ENCODE measurements around the gene CNTN3. TPM values are rescaled to one million over a fixed set of nuclear protein-coding genes. Genes with fewer than 3 reads are reported as not detected.

Gene CNTN3
- total and polyA plus RNA-seq, 2 of the 13 experiments (the other 11 are each of a cell fraction or from before 2014, with no cell fraction given), result not detected

DNA sequence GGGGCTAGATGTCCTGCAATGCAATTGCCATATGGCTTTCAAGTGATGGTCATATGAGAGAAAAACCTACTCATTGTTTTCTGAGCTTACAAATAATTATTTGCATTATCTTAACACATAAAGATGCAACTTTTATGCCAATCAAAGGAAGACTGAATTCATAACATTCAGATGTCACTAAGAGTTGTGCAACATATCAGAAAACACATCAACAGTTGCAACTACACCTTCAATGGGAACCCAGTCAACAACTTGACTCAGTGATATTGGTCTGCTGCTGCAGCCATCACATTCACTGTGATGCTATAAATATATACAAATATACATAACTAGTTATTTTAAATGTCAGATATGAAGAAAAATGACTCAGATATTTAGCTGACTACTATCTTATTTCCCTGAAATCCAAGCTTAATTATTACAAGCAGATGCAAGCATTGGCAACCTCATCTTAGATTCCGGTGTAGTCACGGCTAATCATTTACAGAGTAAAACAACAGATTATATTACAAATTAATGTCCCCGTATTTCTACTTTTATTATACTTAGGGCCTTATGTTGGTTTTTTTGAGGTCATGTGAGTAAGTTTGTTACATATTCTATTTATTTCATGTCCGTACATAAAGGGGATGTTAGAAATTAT lies 23.7 kb downstream of the CNTN3 start:
- Histone ChIP-seq H3K4me2 (ENCODE audit: low read depth, low read length) (no peak overlapping the region), H3K4me1 (ENCODE audit: insufficient read depth, low read length) (no peaks in the 10 kb centered on the region), H3K9me3 (ENCODE audit: low read length) (peaks cover 6% of the 10 kb centered on the region; the same call in 1 of the 2 replicates), H3K79me2 (ENCODE audit: insufficient read depth, low read length) (no peaks in the 10 kb centered on the region), H4K20me1 (ENCODE audit: insufficient read depth, low read length) (no peaks in the 10 kb centered on the region), H3K27me3 (ENCODE audit: control insufficient read depth in 1 of 2, insufficient read depth in 2 of 2, low read length in 2 of 2) (no peaks in the 10 kb centered on the region), H3K9ac (ENCODE audit: insufficient read depth, low read depth, low read length) (no peak overlapping the region), H3K36me3 (replicated peaks in 1 of 2; ENCODE audit: control insufficient read depth in 1 of 2, insufficient read depth in 2 of 2, low read length in 2 of 2) (no peaks in the 10 kb centered on the region), H3K4me3 (replicated peaks in 1 of 3; ENCODE audit: insufficient read depth in 1 of 3, low read depth in 2 of 3, low read length in 3 of 3) (no peak overlapping the region), H2AFZ (ENCODE audit: low read length) (no peak overlapping the region), H3K27ac (ENCODE audit: extremely low read length, insufficient read depth, low read length) (no peak overlapping the region)
- in situ Hi-C loops (cut with HindIII; ENCODE audit: extremely low pct_ligation_motif_present, low pct_unique_long_range_greater_than_20kb) (no loop called here), intact Hi-C loops (cut with micrococcal nuclease; ENCODE audit: unreplicated experiment) (no loop called here)
- ATAC-seq (no peak), FAIRE-seq (no peak), DNase-seq (ENCODE audit: low spot score) (no peak)
- CTCF ChIA-PET (ENCODE audit: low intra/inter-chr PET ratio, low total read pairs), result no interaction called here
- POLR2A ChIA-PET, result no interaction called here
- no peak for TF ChIP-seq PHF8 (CRISPR knock-in tag; IDR thresholded peaks at IDR 0.05)
- TF ChIP-seq, protein P1, sequence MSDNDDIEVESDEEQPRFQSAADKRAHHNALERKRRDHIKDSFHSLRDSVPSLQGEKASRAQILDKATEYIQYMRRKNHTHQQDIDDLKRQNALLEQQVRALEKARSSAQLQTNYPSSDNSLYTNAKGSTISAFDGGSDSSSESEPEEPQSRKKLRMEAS (IDR thresholded peaks at IDR 0.05), result no peak
- TF ChIP-seq MYNN (CRISPR knock-in tag; IDR thresholded peaks at IDR 0.05; ENCODE audit: low read depth), result no peak
- no peak for TF ChIP-seq REPIN1 (CRISPR knock-in tag; IDR thresholded peaks at IDR 0.05; ENCODE audit: borderline replicate concordance, low read depth)
- no peak for TF ChIP-seq HDAC1 (CRISPR knock-in tag; IDR thresholded peaks at IDR 0.05)
- no peak for TF ChIP-seq ZNF75D (CRISPR knock-in tag; IDR thresholded peaks at IDR 0.05; ENCODE audit: borderline replicate concordance)
- TF ChIP-seq ZSCAN9 (CRISPR knock-in tag; IDR thresholded peaks at IDR 0.05; ENCODE audit: borderline replicate concordance), result no peak
- TF ChIP-seq MAFG (CRISPR knock-in tag; IDR thresholded peaks at IDR 0.05), result no peak
- TF ChIP-seq CBX2 (IDR thresholded peaks at IDR 0.05; ENCODE audit: low read depth, low read length), result no peak
- no peak for TF ChIP-seq CBX2 (CRISPR knock-in tag; IDR thresholded peaks at IDR 0.05; ENCODE audit: low read depth)
- TF ChIP-seq, protein P2, sequence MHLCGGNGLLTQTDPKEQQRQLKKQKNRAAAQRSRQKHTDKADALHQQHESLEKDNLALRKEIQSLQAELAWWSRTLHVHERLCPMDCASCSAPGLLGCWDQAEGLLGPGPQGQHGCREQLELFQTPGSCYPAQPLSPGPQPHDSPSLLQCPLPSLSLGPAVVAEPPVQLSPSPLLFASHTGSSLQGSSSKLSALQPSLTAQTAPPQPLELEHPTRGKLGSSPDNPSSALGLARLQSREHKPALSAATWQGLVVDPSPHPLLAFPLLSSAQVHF (CRISPR knock-in tag; IDR thresholded peaks at IDR 0.05), result no peak
- TF ChIP-seq ZNF747 (CRISPR knock-in tag; IDR thresholded peaks at IDR 0.05; ENCODE audit: borderline replicate concordance), result no peak
- no TSS peak for BruUV-seq (replicated peaks)
- 5% methylated on average over 4 of the region's 4 CpGs for WGBS (ENCODE audit: low lambda C conversion rate)

All from HepG2 (cell line).